ENCODE data around the gene FLNB.

FLNB gene

GRCh38 chr3:58078610-58079009, 70.4 kb downstream of the FLNB start:
- Histone ChIP-seq H3K4me1 (ENCODE audit: low read length) (peaks cover 11% of the 10 kb centered on the region), H3K9ac (ENCODE audit: low read length) (no peak overlapping the region), H3K4me2 (ENCODE audit: low read depth, low read length) (no peak overlapping the region), H3K79me2 (ENCODE audit: low read length) (no peaks in the 10 kb centered on the region), H4K20me1 (ENCODE audit: insufficient read depth, low read length) (0 out of 2 replicates have a peak, but pooled peaks cover 3% of the 10 kb centered on the region), H3K27ac (ENCODE audit: low read length) (no peak overlapping the region), H2AFZ (ENCODE audit: low read length) (no peak overlapping the region), H3K4me3 (ENCODE audit: low read length) (no peak overlapping the region), H3K27me3 (replicated peaks; ENCODE audit: insufficient read depth, low read length) (no peaks in the 10 kb centered on the region), H3K36me3 (replicated peaks; ENCODE audit: insufficient read depth, low read length) (no peaks in the 10 kb centered on the region), H3K9me3 (replicated peaks; ENCODE audit: insufficient read depth, low read length) (no peaks in the 10 kb centered on the region), H3K9me2 (replicated peaks; ENCODE audit: insufficient read depth, low read length) (no peaks in the 10 kb centered on the region), H3F3A (ENCODE audit: insufficient read depth, low read length) (no peaks in the 10 kb centered on the region)
- no peak for TF ChIP-seq CTCF (IDR thresholded peaks at IDR 0.05; ENCODE audit: low read length)
- no peak for DNase-seq

GRCh38 chr3:58079773-58080172, 71.6 kb downstream of the FLNB start:
- no peak overlapping the region for H2AFZ ChIP-seq (ENCODE audit: low read length)
- no peaks in the 10 kb centered on the region for H3K79me2 ChIP-seq (ENCODE audit: low read length)
- no peak overlapping the region for H3K4me2 ChIP-seq (ENCODE audit: low read depth, low read length)
- H3K27me3 ChIP-seq (replicated peaks; ENCODE audit: insufficient read depth, low read length), result no peaks in the 10 kb centered on the region
- no peak overlapping the region for H3K9ac ChIP-seq (ENCODE audit: low read length)
- no peak overlapping the region for H3K4me3 ChIP-seq (ENCODE audit: low read length)
- no peak for DNase-seq
- no peaks in the 10 kb centered on the region for H3K9me2 ChIP-seq (replicated peaks; ENCODE audit: insufficient read depth, low read length)
- no peaks in the 10 kb centered on the region for H3K36me3 ChIP-seq (replicated peaks; ENCODE audit: insufficient read depth, low read length)
- no peak overlapping the region for H3K27ac ChIP-seq (ENCODE audit: low read length)
- H4K20me1 ChIP-seq (ENCODE audit: insufficient read depth, low read length), result no peaks in the 10 kb centered on the region
- H3F3A ChIP-seq (ENCODE audit: insufficient read depth, low read length), result no peaks in the 10 kb centered on the region
- H3K9me3 ChIP-seq (replicated peaks; ENCODE audit: insufficient read depth, low read length), result no peaks in the 10 kb centered on the region
- TF ChIP-seq EZH2phosphoT487 (IDR thresholded peaks at IDR 0.05; ENCODE audit: low read length), result no peak
- no peak for TF ChIP-seq EZH2 (optimal IDR thresholded peaks at IDR 0.05; ENCODE audit: low read depth, low read length)
- no peak for TF ChIP-seq CTCF (IDR thresholded peaks at IDR 0.05; ENCODE audit: low read length)
- peaks cover 3% of the 10 kb centered on the region for H3K4me1 ChIP-seq (ENCODE audit: low read length)

- no peak for DNase-seq
- no peak for TF ChIP-seq EZH2phosphoT487 (IDR thresholded peaks at IDR 0.05; ENCODE audit: low read length)
- TF ChIP-seq CTCF (IDR thresholded peaks at IDR 0.05; ENCODE audit: low read length), result no peak
- TF ChIP-seq EZH2 (optimal IDR thresholded peaks at IDR 0.05; ENCODE audit: low read depth, low read length), result no peak
These were observed 73.8 kb downstream of the FLNB start for GRCh38 chr3:58082047-58082446.

More at GRCh38 chr3:58082047-58082446, 73.8 kb downstream of the FLNB start:
- Histone ChIP-seq H4K20me1 (ENCODE audit: insufficient read depth, low read length) (peaks cover 5% of the 10 kb centered on the region; the same call in 1 of the 2 replicates), H3K4me1 (ENCODE audit: low read length) (peaks cover 21% of the 10 kb centered on the region), H3K9ac (ENCODE audit: low read length) (no peak overlapping the region), H3K27ac (ENCODE audit: low read length) (no peak overlapping the region), H3K4me3 (ENCODE audit: low read length) (no peak overlapping the region), H3K36me3 (replicated peaks; ENCODE audit: insufficient read depth, low read length) (no peaks in the 10 kb centered on the region), H3K4me2 (ENCODE audit: low read depth, low read length) (no peak overlapping the region), H2AFZ (ENCODE audit: low read length) (no peak overlapping the region), H3K9me2 (replicated peaks; ENCODE audit: insufficient read depth, low read length) (no peaks in the 10 kb centered on the region), H3K27me3 (replicated peaks; ENCODE audit: insufficient read depth, low read length) (no peaks in the 10 kb centered on the region), H3K9me3 (replicated peaks; ENCODE audit: insufficient read depth, low read length) (no peaks in the 10 kb centered on the region), H3F3A (ENCODE audit: insufficient read depth, low read length) (peaks cover 12% of the 10 kb centered on the region), H3K79me2 (ENCODE audit: low read length) (no peaks in the 10 kb centered on the region)
